Stimulated activated CD8-positive, alpha-beta memory T cell treated with anti-CD3 and anti-CD28 coated beads, Interleukin-7, amount 100 ng/mL, for 48 hours (primary cell): ENCODE data around the gene POLDIP2.
A peak's percentile ranks its signal among the peaks of the same experiment; 100 is the strongest.

Source experiments
- DNase-seq, 2 donors: peaks; one replicate each; pipeline ENCODE4 v3.0.0-alpha.2; 2020; ENCODE audit warnings: low read depth in 1 of 2; ENCODE audit errors: extremely low read depth in 1 of 2

Gene POLDIP2

DNA sequence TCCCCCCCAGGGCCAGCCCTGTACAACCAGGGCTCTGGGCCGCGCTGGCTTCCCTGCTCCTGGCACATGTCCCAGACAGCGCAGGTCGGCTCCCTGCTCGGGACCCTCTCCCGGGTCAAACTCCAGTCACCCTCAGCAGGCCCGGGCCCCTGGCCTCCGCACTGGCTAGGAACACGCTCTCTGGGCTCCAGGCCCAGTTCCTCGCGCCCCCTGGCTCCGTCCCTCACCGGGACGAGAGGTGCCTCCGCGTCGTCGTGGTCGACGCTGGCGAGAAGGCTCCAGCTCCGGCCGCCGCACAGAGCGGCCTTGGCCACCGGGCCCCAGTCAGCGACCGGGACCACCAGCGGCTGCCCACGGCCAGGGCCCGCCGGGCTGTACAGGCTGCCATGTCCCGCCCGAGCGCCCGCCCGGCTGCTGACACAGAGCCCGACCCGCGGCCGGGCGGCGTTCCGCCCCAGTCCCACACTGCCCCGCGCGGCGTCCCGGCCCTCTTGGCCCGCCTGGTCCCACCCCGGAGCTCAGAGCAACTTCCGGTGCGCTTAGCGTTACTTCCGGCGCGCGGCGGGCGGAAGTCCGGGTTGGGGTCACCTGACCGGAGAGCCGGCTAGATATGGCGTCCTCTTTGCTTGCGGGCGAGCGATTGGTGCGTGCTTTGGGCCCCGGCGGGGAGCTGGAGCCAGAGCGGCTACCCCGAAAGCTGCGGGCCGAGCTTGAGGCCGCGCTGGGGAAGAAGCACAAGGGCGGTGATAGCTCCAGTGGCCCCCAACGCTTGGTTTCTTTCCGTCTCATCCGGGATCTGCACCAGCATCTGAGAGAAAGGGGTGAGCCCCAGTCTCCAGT, at the start of gene POLDIP2:
Gene POLDIP2, minus strand, starts transcription at position 467 of the 840 bp plus-strand sequence. Its CDS starts 79 bp downstream, at position 388.
- peak; percentile 89 to 92 for DNase-seq

DNA sequence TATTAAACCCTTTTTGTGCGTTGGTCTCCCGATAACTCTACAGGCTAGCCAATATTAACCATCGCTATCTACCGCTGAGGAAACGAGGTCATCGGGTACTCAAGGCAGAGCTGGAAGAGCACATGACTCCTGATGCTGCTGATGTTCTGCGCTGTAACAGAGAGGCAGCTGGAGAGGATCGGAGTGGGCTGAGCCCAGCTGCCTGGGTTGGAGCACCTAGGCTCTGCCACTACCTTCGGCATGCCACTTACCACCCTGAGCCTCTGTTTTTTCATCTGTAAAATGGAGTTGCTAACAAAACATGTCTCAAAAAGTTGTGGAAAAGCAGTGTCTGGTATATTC, 49.1 kb upstream of the POLDIP2 start:
- no peak for DNase-seq

DNA sequence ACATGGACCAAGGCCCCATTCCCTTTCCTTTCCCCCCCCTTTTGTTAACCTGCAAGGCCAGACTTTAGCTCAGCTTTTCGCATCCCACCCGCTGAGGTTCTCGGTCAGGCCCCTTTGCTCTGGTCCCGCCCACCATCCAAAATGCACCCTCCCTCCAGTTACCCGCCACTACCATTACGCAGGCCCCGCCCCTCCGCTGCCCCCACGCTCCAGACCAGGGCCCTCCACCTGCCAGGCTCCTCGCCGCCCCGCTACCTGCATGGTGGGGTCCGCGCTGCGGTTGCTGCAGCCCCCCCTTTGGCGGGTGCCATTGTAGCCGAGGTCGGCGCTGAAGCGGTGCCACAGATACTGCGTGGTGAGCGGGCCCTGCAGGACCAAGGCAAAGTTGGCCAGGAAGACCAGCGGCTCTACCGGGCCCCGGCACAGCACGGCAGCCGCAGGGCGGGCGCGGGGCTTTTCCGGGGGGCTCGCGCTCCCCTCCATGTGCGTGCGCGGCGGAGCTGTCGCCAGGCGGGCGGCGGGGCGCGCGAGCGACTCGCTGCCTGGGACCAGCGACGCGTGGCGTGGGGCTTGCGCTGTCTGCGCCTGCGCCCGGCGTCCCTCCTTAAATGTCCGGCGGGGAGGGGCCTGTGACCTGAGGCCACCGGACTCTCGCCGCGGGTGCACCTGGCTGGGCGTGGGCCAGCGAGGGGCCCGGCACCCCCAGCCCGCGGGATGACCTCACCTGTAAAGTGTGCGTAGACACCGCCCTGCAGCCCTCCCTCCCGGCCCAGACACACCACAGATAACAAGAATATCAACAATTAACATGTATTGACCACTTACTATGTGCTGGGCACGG, 48.5 kb upstream of the POLDIP2 start, which contains the start of gene SLC46A1:
Gene SLC46A1, minus strand, starts transcription at position 581 of the 841 bp plus-strand sequence. Its CDS starts 98 bp downstream, at position 483.
- DNase-seq, result peak in 1 of 2 donors; percentile 66

- no peak for DNase-seq
These were observed 47.7 kb upstream of the POLDIP2 start for GRCh38 chr17:28404812-28405570.

DNA sequence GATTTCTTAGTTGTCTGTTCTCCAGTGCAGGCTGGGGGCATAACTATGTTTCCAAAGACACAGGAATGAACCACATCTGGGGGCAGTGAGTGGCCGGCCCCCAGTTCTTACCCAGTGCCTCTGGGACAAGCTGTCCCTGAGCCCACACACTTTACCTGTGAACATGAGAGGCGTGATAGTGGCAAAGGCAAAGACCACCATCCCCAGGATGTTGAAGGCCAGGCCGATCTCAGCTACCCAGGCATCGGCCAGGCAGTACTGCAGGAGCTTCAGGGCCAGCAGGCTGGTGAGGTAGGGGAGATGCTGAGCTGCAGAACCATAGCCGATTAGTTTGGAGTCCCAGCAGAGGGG, 47.1 kb upstream of the POLDIP2 start:
- DNase-seq, result no peak

GRCh38 chr17:28404007-28404406, 46.7 kb upstream of the POLDIP2 start:
- DNase-seq, result no peak

DNA sequence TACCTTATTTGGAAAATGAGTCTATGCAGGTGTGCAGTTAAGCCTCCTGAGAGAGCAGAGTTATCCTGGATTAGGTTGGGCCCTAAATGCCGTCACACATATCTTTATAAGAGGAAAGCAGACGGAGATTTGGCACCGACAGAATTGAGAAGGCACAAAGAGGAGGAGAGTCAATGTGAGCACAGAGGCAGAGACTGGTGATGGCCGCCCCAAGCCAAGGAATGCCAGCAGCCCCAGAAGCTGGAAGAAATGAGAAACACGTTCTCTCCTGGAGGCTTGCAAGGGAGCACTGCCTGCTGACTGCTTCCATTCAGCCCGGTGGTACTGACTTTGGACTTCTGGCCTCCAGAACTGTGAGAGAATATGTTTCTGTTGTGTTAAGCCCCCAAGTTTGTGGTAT, 45.5 kb upstream of the POLDIP2 start:
- DNase-seq, result no peak

- no peak for DNase-seq
These were observed 44.9 kb upstream of the POLDIP2 start for GRCh38 chr17:28402224-28402630.

GRCh38 chr17:28399808-28400207, 42.5 kb upstream of the POLDIP2 start:
- no peak for DNase-seq

DNA sequence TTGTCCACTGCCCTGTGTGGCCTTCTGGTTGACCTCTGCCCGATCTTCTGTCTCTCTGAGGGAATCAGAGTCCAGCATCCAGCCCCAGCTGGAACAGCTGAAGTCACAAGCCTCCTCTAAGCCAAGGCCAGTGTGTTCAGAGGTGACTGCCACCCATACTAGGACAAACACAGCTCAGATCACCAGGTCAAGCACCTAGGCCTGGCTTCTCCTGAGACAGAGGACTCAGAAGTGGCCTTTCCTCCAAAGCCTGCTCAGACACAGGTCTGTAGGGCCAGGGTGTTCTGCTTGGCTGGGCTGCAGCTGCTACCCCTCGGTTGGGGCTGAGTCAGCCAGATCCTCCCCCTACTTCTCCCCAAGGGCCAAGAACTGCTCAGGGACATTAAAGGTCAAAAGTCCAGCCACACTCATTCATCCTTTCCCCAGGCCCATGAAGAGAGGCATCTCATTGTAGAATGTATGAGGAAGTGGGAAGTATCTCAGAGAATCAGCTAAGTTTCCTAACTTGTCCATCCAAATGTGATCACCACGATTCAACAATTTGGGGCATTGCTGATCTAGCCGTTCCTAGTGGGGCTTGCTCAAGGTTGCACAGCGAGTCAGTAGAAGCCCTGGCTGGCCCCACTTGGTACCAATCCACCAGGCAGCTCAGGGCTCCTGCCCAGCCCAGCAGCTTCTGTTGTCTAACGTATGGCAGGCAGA, 41.1 kb upstream of the POLDIP2 start:
- no peak for DNase-seq

DNA sequence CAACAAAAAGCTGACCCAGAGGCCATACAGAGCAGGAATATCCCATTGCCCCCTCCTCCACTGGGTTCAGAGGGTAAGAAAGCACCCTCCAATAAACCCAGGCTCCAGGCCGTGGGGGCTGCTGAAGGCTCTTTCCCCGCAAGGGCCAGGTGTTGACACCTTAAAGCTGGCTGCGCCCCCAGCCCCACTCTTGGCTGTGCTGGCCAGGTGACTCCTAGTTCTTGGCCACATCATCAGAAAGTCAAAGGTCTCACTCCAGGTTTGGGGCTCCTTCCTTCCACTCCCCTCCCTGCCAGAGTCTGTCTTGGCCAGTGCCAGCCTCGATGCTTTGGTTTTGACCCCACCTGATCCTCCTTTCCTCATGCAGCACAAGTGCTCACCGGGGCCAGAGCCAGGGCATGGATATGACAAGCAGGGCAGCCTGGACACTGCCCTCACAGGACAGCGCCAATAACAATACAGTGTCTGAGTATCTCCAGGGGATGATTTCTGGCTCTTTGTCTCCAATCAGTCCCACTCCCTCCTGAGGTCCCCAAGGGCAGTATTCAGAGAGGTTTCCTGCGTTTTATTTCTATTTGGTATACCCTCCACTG, 40.5 kb upstream of the POLDIP2 start:
- DNase-seq, result no peak

- no peak for DNase-seq
These were observed 39.9 kb upstream of the POLDIP2 start for GRCh38 chr17:28397275-28397674.

DNA sequence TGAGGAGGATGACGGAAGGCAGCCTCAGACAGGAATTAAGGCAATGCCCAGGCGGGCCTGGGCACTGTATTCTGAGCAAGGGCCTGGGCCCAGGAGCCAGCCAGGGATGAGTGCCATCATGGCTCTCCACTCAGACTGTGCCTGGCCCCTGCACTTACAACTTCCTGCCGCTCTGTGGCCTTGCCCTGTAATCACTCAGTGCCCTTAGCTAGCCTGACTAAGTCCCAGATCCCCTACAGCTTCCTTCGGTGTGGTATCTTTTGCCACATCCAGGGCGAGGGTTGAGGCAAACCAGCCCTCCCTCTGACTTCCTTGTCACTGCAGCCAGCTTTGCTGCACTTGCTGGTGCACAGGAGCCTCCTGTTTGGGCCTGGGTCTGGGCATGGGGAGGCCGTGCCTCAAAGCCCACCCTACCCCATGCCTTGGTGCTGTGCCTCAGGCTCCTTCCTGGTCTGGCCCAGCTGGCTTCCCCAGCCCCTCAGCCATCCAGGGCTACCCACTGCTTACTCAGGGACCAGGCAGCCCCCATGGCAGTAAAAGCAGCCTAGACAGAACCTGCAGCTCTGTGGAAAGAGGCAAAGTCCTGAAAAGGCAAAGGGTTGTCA, 39.4 kb upstream of the POLDIP2 start:
- no peak for DNase-seq

DNA sequence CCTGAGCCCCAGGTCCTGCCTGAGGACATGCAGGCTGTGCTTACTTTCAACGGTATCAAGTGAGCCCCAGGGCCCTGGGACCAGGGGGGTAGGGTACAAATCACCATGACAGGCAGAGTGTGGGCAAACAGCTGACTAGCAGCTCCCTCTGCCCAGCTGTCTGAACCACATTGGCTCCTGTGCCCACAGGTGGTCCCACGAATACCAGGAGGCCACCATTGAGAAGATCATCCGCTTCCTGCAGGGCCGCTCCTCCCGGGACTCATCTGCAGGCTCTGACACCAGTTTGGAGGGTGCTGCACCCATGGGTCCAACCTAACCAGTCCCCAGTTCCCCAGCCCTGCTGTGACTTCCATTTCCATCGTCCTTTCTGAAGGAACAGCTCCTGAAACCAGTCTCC, 38.6 kb upstream of the POLDIP2 start:
- DNase-seq, result no peak

GRCh38 chr17:28395426-28395825, 38.1 kb upstream of the POLDIP2 start:
- no peak for DNase-seq

GRCh38 chr17:28394337-28395116, 37.2 kb upstream of the POLDIP2 start:
- no peak for DNase-seq

DNA sequence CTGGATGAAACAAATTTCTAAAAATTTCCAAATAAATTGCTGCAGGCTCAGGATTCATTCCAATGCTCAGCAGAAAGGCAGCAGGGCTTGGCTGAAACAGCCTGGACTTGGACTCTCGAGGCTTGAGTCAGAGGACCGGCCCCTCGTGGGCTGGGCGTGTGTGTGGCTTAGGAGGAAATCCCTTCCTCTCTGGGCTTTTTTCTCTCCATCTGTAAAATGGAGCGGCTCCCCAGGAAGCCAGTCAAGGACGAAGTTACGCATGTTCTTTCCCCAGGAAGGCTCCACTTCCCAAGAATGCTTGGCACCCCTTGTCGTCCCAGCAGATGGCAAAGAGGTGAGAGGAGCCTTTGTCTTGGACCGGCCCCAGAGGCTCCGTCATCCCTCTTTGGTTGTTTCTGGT, 35.2 kb upstream of the POLDIP2 start:
- DNase-seq, result no peak

DNA sequence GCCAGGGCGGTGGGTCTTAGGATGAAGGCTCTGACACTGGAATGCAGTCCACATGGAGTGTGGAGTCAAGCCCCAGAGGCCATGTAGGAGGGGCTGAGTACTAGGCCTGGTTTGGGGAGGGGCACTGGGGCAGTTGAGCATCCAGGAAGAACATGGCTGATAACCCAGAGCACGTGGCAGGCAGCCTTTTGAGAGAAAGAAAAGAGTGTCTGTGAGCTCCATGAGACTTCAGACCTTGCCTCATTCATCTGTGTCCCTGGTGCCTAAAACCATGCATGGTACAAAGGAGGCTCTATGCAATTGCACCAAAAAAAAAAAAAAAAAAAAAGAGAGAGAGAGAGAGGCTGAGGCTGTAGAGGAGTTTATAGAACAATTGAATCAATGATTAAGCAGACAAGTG, 34.1 kb upstream of the POLDIP2 start:
- DNase-seq, result no peak

GRCh38 chr17:28390984-28391383, 33.7 kb upstream of the POLDIP2 start:
- no peak for DNase-seq
